Mammary epithelial cell (primary cell): Measurements from ENCODE around the gene GRID1.

Experiments
- CTCF ChIP-seq, 2 donors: IDR thresholded peaks in 1 of 2; conservative IDR thresholded peaks in 1 of 2; 2 replicates each; pipeline ENCODE4 v1.5.1; 2011 to 2012; ENCODE audit warnings: inconsistent platforms in 2 of 2, low read length in 2 of 2, mild to moderate bottlenecking in 2 of 2, control low read depth in 1 of 2, low read depth in 1 of 2; ENCODE audit not compliant: insufficient read depth in 1 of 2; ENCODE audit errors: extremely low read depth in 1 of 2
- EZH2 ChIP-seq: IDR thresholded peaks from 2 replicates; pipeline ENCODE4 v1.6.1; 2012; ENCODE audit warnings: low read length, inconsistent platforms, borderline replicate concordance

- TF ChIP-seq CTCF (conservative IDR thresholded peaks at IDR 0.05 in 1 of 2, IDR thresholded peaks at IDR 0.05 in 1 of 2; ENCODE audit: extremely low read depth in 1 of 2, insufficient read depth in 1 of 2, low read depth in 1 of 2, low read length in 2 of 2): no peak
- no peak for TF ChIP-seq EZH2
These were observed 241.9 kb downstream of the GRID1 start for GRCh38 chr10:86124734-86125133.
